ENCODE measurements around the gene HES3. TPM values are rescaled to one million over a fixed set of nuclear protein-coding genes. Genes with fewer than 3 reads are reported as not detected.
A peak's percentile ranks its signal among the peaks of the same experiment; 100 is the strongest.

Gene HES3
- total and polyA plus RNA-seq, 8 donors: not detected

GRCh38 chr1:6268415-6268814 lies 24.4 kb downstream of the HES3 start:
- WGBS, 2 donors: 85 to 86% methylated on average over 21 of the region's 21 CpGs
- H3K4me3 ChIP-seq: no peak overlapping the region
- FAIRE-seq: no peak

GRCh38 chr1:6269296-6269695 lies 25.3 kb downstream of the HES3 start:
- DNase-seq: no peak

More at GRCh38 chr1:6268415-6268814, 24.4 kb downstream of the HES3 start:
- ATAC-seq: no peak
- Histone ChIP-seq H3K27ac (no peak overlapping the region), H3K27me3 (no peaks in the 10 kb centered on the region), H3K36me3 (no peaks in the 10 kb centered on the region), H3K4me1 (no peaks in the 10 kb centered on the region), H3K9me3 (no peaks in the 10 kb centered on the region)
- no peak for DNase-seq
- TF ChIP-seq, protein P1, sequence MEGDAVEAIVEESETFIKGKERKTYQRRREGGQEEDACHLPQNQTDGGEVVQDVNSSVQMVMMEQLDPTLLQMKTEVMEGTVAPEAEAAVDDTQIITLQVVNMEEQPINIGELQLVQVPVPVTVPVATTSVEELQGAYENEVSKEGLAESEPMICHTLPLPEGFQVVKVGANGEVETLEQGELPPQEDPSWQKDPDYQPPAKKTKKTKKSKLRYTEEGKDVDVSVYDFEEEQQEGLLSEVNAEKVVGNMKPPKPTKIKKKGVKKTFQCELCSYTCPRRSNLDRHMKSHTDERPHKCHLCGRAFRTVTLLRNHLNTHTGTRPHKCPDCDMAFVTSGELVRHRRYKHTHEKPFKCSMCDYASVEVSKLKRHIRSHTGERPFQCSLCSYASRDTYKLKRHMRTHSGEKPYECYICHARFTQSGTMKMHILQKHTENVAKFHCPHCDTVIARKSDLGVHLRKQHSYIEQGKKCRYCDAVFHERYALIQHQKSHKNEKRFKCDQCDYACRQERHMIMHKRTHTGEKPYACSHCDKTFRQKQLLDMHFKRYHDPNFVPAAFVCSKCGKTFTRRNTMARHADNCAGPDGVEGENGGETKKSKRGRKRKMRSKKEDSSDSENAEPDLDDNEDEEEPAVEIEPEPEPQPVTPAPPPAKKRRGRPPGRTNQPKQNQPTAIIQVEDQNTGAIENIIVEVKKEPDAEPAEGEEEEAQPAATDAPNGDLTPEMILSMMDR (IDR thresholded peaks at IDR 0.05): no peak
- intact Hi-C loops (cut with DNase I): no loop called here

DNA sequence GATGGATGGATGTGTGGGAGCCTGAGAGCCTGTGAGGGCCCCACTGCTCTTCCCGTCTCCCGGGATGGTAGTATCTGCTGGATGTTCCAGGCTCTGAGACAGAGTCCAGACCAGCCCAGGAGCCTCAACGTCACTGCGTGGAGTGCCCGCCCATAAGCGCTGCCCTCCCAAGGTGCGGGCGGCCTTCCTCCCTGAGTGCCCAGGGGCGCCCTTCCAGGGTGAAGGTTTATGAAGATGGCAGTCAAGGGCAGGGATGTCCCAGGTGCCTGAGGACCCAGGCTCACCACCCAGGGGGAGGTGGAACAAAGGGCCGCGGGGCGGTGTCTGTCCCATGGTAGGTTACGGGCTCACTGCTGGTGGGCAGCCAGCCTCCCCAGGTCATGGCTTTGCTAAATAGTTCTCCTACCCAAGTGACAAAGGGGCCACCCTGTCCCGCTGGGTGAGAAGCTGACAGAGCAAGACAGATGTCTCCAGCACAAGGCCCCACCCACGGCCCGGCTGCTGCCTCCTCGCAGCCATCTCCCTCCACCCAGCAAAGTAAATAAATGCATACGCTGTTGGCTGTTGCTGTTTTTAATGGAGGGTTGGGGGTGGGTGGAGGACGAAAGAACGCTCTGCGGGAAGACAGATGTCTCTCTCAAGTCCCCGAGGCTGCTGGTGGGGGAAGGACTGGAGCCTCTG lies 25.9 kb downstream of the HES3 start:
- FAIRE-seq (no peak), ATAC-seq (no peak), DNase-seq (no peak)
- no peaks in the 10 kb centered on the region for H3K27me3 ChIP-seq
- 85 to 88% methylated on average over 22 of the region's 22 CpGs for WGBS, 2 donors
- H3K4me1 ChIP-seq: no peaks in the 10 kb centered on the region
- no peaks in the 10 kb centered on the region for H3K9me3 ChIP-seq
- H3K36me3 ChIP-seq: no peaks in the 10 kb centered on the region
- no peak overlapping the region for H3K4me3 ChIP-seq
- H3K27ac ChIP-seq: no peak overlapping the region
- intact Hi-C loops (cut with DNase I): no loop called here
- TF ChIP-seq, protein P1 (IDR thresholded peaks at IDR 0.05): no peak

More at GRCh38 chr1:6269296-6269695, 25.3 kb downstream of the HES3 start:
- no peaks in the 10 kb centered on the region for H3K36me3 ChIP-seq
- FAIRE-seq (no peak), ATAC-seq (no peak)
- H3K4me1 ChIP-seq: no peaks in the 10 kb centered on the region
- no peak overlapping the region for H3K27ac ChIP-seq
- no peak overlapping the region for H3K4me3 ChIP-seq
- 83 to 85% methylated on average over 14 of the region's 14 CpGs for WGBS, 2 donors
- TF ChIP-seq, protein P1 (IDR thresholded peaks at IDR 0.05): no peak
- H3K27me3 ChIP-seq: no peaks in the 10 kb centered on the region
- no peaks in the 10 kb centered on the region for H3K9me3 ChIP-seq
- intact Hi-C loops (cut with DNase I): no loop called here

- TF ChIP-seq, protein P1 (IDR thresholded peaks at IDR 0.05): no peak
- no peak overlapping the region for H3K4me3 ChIP-seq
- ATAC-seq (peak in 1 of 4 donors; percentile 29), DNase-seq (no peak), FAIRE-seq (no peak)
- H3K27me3 ChIP-seq: no peaks in the 10 kb centered on the region
- WGBS, 2 donors: 75 to 84% methylated on average over 8 of the region's 8 CpGs
- H3K9me3 ChIP-seq: no peaks in the 10 kb centered on the region
- H3K27ac ChIP-seq: no peak overlapping the region
- H3K4me1 ChIP-seq: no peaks in the 10 kb centered on the region
- H3K36me3 ChIP-seq: no peaks in the 10 kb centered on the region
- intact Hi-C loops (cut with DNase I): no loop called here
Observed at GRCh38 chr1:6270401-6270800, 26.4 kb downstream of the HES3 start.

GRCh38 chr1:6271006-6271405 lies 27.0 kb downstream of the HES3 start:
- intact Hi-C loops (cut with DNase I): no loop called here
- Histone ChIP-seq H3K27me3 (no peaks in the 10 kb centered on the region), H3K4me1 (no peaks in the 10 kb centered on the region), H3K4me3 (no peak overlapping the region), H3K27ac (no peak overlapping the region), H3K36me3 (no peaks in the 10 kb centered on the region), H3K9me3 (no peaks in the 10 kb centered on the region)
- FAIRE-seq (no peak), ATAC-seq (no peak), DNase-seq (no peak)
- 63 to 67% methylated on average over 4 of the region's 4 CpGs for WGBS, 2 donors
- TF ChIP-seq, protein P1 (IDR thresholded peaks at IDR 0.05): no peak
